Cerebellar cortex (tissue), 1 donor: Measurements from ENCODE around the gene COPS9.

Source experiments
- DNase-seq: peaks from one replicate; pipeline ENCODE4 v3.0.0-alpha.2; 2015; ENCODE audit warnings: low spot score

The COPS9 gene

GRCh38 chr2:240136013-240136670 lies at the start of gene COPS9:
Gene COPS9 (minus strand): TSS chr2:240136305. CDS start chr2:240136284, 21 bp downstream.
- peak; percentile 82 for DNase-seq

- no peak for DNase-seq
Observed at GRCh38 chr2:240184656-240185055, 48.6 kb upstream of the COPS9 start.

- no peak for DNase-seq
Observed at GRCh38 chr2:240183875-240184590, 47.9 kb upstream of the COPS9 start.

DNA sequence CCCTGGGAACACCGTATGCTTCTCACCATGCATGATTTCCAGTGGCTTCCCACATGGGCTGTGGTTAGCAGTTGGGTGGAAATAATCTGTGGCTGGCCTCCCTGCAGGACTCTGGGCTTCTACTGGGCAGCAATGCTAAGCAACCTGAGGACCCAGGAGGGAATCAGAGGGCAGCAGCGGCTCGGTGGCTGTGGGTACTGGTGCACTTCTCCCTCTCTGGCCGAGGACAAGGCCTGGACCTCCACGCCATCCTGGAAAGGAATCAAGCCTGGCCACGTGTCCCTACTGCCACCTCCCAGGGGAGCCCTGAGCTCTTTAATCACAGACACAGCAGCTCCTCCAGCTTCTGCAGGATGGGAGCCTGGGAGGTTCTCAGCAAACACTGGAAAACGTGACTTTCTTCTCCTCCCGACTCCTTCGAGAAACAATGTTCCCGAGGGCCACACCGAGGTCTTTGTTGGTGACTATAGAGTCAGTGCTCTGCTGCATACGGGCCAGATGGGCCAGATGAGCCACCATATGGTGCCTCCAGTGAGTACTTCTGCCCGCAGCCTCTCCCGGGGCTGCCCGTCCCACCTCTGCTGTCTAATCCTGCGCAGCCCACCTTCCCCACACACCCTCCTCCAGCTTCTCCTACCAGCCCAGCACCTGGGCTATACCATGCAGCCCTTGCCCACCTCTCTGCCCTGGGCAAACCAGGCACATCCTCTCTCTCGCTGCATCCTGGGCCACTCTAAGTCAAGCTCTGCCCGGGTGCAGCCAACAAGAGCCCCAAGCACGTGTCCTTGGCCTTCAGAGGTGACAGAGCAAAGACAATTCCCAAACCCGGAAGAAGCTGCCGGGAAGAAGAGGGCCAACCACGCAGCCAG lies 47.1 kb upstream of the COPS9 start:
- peak; percentile 20 for DNase-seq

- DNase-seq: no peak
Observed at GRCh38 chr2:240182476-240182875, 46.4 kb upstream of the COPS9 start.

DNA sequence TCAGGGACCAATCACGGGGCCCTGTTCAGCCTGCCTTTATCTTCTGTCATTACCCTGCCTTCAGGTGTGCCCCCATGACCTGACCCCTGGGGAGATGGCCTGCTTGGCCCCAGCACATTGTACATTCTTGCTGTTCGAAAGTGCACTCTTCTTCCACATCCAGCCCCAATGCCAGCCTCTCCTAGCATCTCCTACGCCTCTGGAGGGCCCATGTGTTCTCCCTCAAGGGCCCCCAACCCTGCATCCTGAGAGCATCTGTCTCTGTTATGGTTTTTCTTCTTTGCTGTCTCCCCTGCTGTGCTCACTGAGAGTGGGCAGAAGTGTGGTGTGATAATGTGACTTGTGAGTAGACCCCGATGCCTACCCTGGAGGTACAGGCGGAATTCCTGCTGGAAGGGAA lies 45.9 kb upstream of the COPS9 start:
- no peak for DNase-seq

DNA sequence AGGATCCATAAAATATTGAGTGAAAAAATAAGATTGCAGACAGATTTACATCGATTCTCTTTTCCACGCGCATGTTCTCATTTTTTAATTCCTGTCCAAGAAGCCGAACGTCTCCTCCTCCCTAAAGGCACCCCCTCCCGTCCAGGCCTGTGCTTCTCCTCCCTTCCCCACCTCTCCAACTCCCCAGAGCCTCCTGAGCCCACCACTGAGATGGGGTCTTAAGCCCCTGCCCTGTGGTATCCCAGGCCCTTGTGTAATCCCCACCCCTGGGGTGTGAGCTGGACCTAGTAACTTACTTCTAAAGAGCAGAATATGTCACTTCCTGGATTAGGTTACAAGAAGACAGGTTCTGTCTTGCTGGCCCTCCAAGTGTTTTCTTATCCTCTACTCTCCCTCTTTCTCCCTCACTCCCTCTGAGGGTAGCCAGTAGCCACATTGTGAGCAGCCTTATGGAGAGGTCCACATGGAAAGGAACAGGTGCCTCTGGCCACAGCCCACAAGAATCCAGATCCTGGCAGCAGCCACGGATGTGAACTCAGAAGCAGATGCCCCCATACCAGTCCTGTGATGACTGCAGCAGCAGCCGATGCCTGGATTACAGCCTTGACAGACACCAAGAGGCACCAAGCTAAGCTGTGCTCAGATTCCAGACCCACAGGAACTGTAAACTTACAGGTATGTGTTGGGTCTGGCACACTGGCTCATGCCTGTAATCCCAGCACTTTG lies 44.0 kb upstream of the COPS9 start:
- DNase-seq: no peak

DNA sequence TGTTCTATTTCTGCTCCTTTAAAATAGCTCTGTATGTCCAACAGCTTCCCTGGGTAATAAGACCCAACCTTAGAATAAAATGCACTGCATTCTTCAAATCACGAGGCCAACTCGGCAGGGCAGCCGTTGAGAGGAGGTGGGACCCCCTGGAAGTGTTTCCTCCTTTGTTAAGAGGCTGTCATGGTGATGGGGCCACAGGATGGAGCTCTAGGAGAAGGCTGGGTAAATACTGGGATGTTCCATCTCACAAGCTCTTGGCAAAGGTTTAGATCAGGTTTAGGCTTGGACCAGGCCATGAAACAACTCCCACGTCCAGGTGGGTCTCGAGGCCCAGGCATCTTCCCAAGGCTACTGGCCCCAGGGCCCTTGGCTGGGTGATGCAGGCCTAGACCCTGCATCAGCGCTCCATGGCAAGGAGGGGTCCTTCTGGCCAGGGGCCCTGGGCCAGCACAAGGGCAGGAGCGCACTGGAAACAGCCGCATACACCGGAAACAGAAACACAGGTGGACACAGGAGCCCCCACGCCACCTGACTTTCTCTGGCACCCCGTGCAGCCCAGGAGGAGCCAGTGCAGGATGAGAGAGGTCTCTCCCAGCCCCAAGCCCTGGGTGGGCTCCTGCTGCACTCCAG lies 43.2 kb upstream of the COPS9 start:
- no peak for DNase-seq

DNA sequence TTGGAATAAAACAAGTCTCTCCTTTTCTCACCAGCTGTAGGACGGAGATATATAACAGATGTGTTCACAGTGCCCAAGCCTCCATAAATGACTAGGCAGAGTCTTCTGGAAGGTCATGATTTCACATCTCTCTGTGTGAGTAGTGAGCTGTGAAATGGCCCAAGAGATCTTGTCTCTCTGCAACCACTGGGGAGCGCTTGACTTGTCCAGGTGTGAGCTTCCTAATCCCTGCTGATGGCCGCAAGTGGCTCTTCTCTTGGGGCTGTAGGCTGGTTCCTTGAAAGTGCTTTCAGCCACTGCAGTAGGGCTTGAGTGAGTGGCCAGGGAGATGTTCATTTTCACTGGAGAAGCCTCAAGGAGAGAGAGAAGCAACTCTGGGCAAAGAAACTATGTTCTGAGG lies 42.5 kb upstream of the COPS9 start:
- DNase-seq: no peak

GRCh38 chr2:240174496-240174895 lies 38.4 kb upstream of the COPS9 start:
- DNase-seq: no peak

- DNase-seq: peak; percentile 58
Observed at GRCh38 chr2:240172071-240172895, 36.2 kb upstream of the COPS9 start.

GRCh38 chr2:240170883-240171282 lies 34.8 kb upstream of the COPS9 start:
- no peak for DNase-seq

GRCh38 chr2:240170354-240170735 lies 34.2 kb upstream of the COPS9 start:
- DNase-seq: no peak

GRCh38 chr2:240169486-240170353 lies 33.6 kb upstream of the COPS9 start:
- DNase-seq: no peak

DNA sequence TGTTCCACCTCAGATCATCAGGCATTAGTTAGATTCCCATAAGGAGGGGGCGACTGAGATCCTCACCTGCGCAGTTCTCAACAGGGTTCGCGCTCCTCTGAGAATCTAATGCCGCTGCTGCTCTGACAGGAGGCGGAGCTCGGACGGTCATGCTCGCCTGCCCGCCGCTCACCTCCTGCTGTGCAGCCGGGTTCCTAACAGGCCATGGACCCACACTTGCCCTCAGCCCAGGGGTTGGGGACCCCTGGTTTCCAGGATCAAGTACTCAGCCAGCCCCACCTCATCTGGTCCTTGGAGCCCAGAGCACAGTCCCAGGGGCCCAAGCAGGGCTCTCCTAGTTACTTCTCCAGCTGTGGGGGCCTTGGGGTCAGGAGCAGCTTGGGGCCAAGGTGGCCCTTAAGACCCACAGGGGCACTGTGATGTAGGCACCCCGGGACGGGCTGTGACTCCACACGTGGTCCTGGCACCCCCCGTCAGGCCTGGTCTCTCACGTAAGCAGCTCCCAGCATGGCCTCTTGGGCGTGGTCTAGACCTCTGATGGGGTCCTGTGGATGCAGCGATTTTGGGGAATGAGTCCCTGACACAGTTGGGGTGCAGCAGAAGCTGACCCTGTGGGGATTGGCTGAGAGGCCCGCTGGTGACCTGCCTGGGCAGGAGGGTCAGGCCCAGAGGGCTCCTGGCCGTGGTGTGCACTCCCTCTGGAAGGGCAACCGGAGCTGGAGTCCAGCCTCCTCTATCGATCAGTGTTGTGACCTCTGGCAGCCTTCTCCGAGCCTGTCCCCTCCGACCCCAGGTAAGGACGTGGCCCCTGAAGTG lies 32.6 kb upstream of the COPS9 start:
- DNase-seq: no peak

GRCh38 chr2:240168041-240168440 lies 31.9 kb upstream of the COPS9 start:
- DNase-seq: no peak

- DNase-seq: no peak
Observed at GRCh38 chr2:240167588-240167880, 31.4 kb upstream of the COPS9 start.

- DNase-seq: no peak
Observed at GRCh38 chr2:240166761-240167587, 30.9 kb upstream of the COPS9 start.
